Endothelial cell (in vitro differentiated cells): ENCODE data around the gene EVC. TPM values are rescaled to one million over a fixed set of nuclear protein-coding genes. Genes with fewer than 3 reads are reported as not detected.
"Not testable (repeated sequence)": the region's sequence is repeated elsewhere in the genome, so short reads cannot be mapped to it uniquely, and the experiment has no call there.

Source experiments
- DNase-seq: peaks from one replicate; pipeline ENCODE4 v3.0.0; 2021; ENCODE audit warnings: low spot score
- H3K27ac Mint-ChIP-seq: one replicate; pipeline ENCODE4 v1.8.0; 2021; ENCODE audit warnings: mixed read lengths, inconsistent platforms; ENCODE audit not compliant: unreplicated experiment
- H3K27me3 Mint-ChIP-seq: one replicate; pipeline ENCODE4 v1.8.0; 2021; ENCODE audit warnings: mild to moderate bottlenecking, moderate library complexity, mixed read lengths, inconsistent platforms; ENCODE audit not compliant: unreplicated experiment
- H3K36me3 Mint-ChIP-seq: one replicate; pipeline ENCODE4 v1.8.0; 2021; ENCODE audit warnings: mild to moderate bottlenecking, low read depth, mixed read lengths, inconsistent platforms; ENCODE audit not compliant: unreplicated experiment
- H3K4me1 Mint-ChIP-seq: one replicate; pipeline ENCODE4 v1.8.0; 2021; ENCODE audit warnings: mild to moderate bottlenecking, mixed read lengths, inconsistent platforms; ENCODE audit not compliant: unreplicated experiment
- H3K4me3 Mint-ChIP-seq: one replicate; pipeline ENCODE4 v1.8.0; 2021; ENCODE audit warnings: mild to moderate bottlenecking, mixed read lengths, inconsistent platforms; ENCODE audit not compliant: unreplicated experiment
- H3K9me3 Mint-ChIP-seq: one replicate; pipeline ENCODE4 v1.8.0; 2021; ENCODE audit warnings: mixed read lengths, inconsistent platforms; ENCODE audit not compliant: unreplicated experiment
- total RNA-seq: library from RNA; stranded (reverse); fragmentation: NEBNext Ultra II Directional; extraction: Animal tissue kit (Norgen Biotek cat#: 25700); gene quantifications from one replicate; pipeline ENCODE4 v1.2.1, GENCODE V29; 2021; ENCODE audit not compliant: unreplicated experiment
- TF ChIP-seq, protein P1 (sequence below): fragments of 200-600 bp; sonication (generic); IDR thresholded peaks from one replicate; pipeline ENCODE4 v1.5.0; 2021; ENCODE audit warnings: antibody characterized with exemption; ENCODE audit not compliant: unreplicated experiment

EVC gene
- total RNA-seq, 1 donor from 2014 or later: 14.9 TPM

- no peak overlapping the region for H3K4me3 Mint-ChIP-seq
- DNase-seq: no peak
- TF ChIP-seq, protein P1, sequence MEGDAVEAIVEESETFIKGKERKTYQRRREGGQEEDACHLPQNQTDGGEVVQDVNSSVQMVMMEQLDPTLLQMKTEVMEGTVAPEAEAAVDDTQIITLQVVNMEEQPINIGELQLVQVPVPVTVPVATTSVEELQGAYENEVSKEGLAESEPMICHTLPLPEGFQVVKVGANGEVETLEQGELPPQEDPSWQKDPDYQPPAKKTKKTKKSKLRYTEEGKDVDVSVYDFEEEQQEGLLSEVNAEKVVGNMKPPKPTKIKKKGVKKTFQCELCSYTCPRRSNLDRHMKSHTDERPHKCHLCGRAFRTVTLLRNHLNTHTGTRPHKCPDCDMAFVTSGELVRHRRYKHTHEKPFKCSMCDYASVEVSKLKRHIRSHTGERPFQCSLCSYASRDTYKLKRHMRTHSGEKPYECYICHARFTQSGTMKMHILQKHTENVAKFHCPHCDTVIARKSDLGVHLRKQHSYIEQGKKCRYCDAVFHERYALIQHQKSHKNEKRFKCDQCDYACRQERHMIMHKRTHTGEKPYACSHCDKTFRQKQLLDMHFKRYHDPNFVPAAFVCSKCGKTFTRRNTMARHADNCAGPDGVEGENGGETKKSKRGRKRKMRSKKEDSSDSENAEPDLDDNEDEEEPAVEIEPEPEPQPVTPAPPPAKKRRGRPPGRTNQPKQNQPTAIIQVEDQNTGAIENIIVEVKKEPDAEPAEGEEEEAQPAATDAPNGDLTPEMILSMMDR: no peak
- H3K36me3 Mint-ChIP-seq: peaks cover 38% of the 10 kb centered on the region
- peaks cover 3% of the 10 kb centered on the region for H3K27me3 Mint-ChIP-seq
- H3K9me3 Mint-ChIP-seq: no peaks in the 10 kb centered on the region
- no peak overlapping the region for H3K27ac Mint-ChIP-seq
- peaks cover 10% of the 10 kb centered on the region for H3K4me1 Mint-ChIP-seq
Observed at GRCh38 chr4:5808081-5808741, 97.2 kb downstream of the EVC start.

- no peak for DNase-seq
- Mint-ChIP-seq H3K27ac (no peak overlapping the region), H3K4me1 (peaks cover 5% of the 10 kb centered on the region), H3K27me3 (peaks cover 3% of the 10 kb centered on the region), H3K9me3 (no peaks in the 10 kb centered on the region), H3K36me3 (peaks cover 40% of the 10 kb centered on the region), H3K4me3 (no peak overlapping the region)
- TF ChIP-seq, protein P1: no peak
Observed at GRCh38 chr4:5809216-5809776, 98.3 kb downstream of the EVC start.

DNA sequence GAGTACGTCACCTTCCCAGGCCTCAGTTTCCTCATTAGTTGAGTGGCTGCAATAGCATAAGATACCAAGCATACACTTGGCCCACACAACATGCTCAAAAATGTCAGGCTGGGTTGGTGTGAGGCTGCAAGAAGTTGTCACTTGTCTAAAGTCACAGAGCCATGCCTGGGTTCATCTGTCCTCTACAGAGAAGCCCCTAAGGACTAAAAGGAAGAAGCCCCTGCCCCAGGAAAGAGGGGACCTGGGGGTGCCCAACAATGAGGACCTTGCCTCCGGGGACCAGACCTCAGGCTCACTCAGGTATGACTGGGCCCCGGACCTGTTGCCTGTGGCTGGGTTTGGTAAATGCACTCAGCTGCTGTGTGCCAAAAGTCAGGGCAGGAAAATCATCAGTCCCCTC, 99.2 kb downstream of the EVC start:
- DNase-seq: no peak
- Mint-ChIP-seq H3K27ac (no peak overlapping the region), H3K36me3 (peaks cover 40% of the 10 kb centered on the region), H3K27me3 (peaks cover 5% of the 10 kb centered on the region), H3K4me1 (peaks cover 5% of the 10 kb centered on the region), H3K9me3 (no peaks in the 10 kb centered on the region), H3K4me3 (no peak overlapping the region)
- TF ChIP-seq, protein P1: no peak

DNA sequence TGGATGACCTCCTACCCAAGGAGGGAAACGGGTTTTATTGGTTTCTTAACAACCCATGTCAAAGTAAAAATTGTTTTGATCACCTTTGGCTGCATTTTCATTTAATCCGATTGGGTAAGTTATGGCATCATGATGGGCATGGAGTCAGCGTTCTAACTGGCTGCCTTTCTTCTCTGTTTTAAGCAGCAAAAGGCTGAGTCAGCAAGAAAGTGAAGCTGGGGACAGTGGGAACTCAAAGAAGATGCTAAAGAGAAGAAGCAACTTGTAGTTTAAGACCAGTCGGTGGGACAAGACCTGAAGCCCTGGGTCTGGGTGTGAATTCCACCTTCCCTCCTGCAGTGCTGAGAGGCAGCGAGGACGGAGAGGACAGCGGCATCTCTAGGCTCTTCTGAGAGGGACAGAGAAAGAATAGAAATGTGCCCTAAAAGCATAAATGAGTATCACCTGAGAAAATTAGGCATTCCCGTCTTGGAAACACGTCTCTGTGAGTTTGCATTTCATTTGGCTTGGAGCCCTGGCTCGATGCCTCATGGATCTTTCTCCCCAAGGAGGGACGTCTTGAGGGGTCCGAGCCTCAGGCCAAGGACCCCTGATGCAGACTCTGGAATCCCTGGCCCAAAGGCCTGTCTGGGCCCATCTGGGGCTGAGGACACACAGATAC, 99.9 kb downstream of the EVC start:
- no peak for DNase-seq
- Mint-ChIP-seq H3K4me1 (peaks cover 5% of the 10 kb centered on the region), H3K27ac (no peak overlapping the region), H3K27me3 (peaks cover 7% of the 10 kb centered on the region), H3K4me3 (peak overlapping the region; percentile 8), H3K36me3 (peaks cover 40% of the 10 kb centered on the region), H3K9me3 (no peaks in the 10 kb centered on the region)
- TF ChIP-seq, protein P1: no peak

DNA sequence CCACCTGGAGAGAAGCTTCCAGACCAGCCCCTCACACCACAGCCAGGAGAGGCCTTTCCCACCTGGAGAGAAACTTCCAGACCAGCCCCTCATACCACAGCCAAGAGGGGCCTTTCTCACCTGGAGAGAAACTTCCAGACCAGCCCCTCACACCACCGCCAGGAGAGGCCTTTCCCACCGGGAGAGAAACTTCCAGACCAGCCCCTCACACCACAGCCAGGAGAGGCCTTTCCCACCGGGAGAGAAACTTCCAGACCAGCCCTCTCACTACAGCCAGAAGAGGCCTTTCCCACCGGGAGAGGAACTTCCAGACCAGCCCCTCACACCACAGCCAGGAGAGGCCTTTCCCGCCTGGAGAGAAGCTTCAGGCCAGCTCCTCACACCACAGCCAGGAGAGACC, 101.1 kb downstream of the EVC start:
- H3K9me3 Mint-ChIP-seq, H3K27ac Mint-ChIP-seq, H3K4me3 Mint-ChIP-seq, H3K27me3 Mint-ChIP-seq, H3K4me1 Mint-ChIP-seq, DNase-seq: not testable (repeated sequence)
- peaks cover 36% of the 10 kb centered on the region for H3K36me3 Mint-ChIP-seq
